Stimulated activated CD4-positive, alpha-beta T cell treated with anti-CD3 and anti-CD28 coated beads, Interleukin-12 subunit alpha, Interleukin-12 subunit beta, amount 100 ng/mL, for 24 hours (primary cell): ENCODE measurements around the gene RNASE7.

Source experiments
- DNase-seq, 2 experiments: peaks; one replicate each; pipeline ENCODE4 v3.0.0-alpha.2; 2020; ENCODE audit warnings: low read depth in 2 of 2

Gene RNASE7

DNA sequence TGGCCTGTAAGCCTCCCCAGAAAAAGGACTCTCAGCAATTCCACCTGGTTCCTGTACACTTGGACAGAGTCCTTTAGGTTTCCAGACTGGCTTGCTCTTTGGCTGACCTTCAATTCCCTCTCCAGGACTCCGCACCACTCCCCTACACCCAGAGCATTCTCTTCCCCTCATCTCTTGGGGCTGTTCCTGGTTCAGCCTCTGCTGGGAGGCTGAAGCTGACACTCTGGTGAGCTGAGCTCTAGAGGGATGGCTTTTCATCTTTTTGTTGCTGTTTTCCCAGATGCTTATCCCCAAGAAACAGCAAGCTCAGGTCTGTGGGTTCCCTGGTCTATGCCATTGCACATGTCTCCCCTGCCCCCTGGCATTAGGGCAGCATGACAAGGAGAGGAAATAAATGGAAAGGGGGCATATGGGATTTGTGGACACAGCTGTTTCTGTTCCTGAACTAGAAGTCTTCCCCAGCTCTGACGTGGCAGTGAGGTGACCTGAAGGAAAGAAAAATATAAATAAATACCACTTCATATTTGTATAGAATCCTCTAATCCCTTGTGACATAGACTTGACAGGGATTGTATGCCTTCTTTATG is 1.3 kb downstream of the RNASE7 start:
- no peak for DNase-seq

GRCh38 chr14:21043974-21044618 is 1.9 kb downstream of the RNASE7 start:
- DNase-seq, result no peak

DNA sequence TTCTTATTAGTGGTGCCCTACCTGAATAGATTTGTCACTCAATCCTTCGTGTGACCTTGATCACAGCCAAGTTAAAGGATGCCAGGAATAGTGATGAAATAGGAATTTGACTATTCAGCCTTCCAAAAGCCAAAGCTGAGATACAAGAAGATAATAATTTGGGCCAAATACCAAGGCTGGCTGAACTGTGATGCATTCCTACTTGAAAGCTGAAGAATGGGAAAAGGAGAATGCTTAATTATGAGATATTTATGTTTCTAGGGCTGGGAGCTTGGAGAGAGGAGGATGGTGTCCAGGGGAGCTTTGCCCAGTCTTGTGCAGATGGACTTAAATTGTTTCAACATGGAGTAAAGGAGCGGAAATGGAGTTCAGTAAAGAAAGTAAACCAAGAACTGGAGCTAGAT is 5.2 kb downstream of the RNASE7 start:
- no peak for DNase-seq

DNA sequence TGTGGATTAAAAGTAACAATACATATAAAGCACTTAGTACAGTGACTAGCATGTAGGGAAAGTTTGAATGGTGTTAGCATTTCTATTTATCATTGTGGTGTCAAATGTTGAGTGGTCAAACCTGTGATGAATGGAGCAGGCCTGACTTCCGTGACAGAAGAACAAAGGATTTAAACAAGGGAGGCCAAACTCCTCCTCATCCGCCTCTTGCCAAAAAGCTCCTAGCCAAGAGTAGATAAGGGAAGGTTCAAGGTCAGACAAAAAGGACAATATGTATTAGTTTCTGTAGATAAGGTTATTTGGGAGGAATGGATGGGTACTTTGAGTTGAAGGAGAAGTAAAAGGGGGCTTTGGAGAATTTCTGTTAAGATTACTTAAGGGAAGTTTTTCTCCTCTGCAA is 6.5 kb downstream of the RNASE7 start:
- no peak for DNase-seq

DNA sequence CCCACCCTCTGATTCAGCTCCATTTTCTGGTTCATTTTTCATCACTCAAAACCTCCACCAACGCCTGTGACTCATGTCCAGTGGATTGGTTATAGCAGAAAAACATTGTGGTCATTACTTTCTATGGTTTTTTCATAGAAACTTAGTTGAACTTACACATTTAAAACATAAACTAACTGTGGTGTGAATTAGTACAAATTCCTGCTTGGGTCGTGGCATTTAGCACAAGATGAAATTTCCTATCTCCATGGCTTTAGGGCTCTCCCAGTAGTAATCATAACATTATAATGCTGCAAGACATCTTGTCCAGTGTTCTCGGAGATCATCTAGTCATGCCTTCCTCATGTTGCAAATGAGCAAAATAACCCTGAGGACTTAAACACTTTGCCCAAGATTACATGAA is 7.1 kb downstream of the RNASE7 start:
- no peak for DNase-seq

GRCh38 chr14:21050597-21050996 is 8.4 kb downstream of the RNASE7 start:
- DNase-seq, result no peak

GRCh38 chr14:21053184-21054122 is 11.3 kb downstream of the RNASE7 start:
- DNase-seq, result no peak

- DNase-seq, result no peak
These were observed 12.1 kb downstream of the RNASE7 start for GRCh38 chr14:21054123-21054767.

DNA sequence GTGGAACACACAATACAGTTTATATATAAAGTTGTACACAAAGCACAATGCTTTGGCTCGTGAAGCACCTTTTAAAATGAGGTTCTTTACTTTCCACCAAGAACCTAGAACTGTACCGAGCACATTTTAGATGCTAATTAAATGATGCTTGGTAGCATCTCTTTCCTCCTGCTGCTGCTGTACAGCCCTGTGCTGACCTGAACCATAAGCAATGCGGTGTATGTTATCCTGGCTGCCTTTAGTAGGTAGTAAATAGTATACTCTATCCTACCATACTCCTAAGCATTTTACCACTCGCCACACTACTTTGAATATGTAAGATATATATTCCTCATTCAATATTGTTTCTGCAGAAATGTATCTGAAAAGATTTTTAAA is 12.6 kb downstream of the RNASE7 start:
- no peak for DNase-seq

GRCh38 chr14:21055432-21056117 is 13.4 kb downstream of the RNASE7 start:
- no peak for DNase-seq

GRCh38 chr14:21056520-21057163 is 14.5 kb downstream of the RNASE7 start:
- no peak for DNase-seq

DNA sequence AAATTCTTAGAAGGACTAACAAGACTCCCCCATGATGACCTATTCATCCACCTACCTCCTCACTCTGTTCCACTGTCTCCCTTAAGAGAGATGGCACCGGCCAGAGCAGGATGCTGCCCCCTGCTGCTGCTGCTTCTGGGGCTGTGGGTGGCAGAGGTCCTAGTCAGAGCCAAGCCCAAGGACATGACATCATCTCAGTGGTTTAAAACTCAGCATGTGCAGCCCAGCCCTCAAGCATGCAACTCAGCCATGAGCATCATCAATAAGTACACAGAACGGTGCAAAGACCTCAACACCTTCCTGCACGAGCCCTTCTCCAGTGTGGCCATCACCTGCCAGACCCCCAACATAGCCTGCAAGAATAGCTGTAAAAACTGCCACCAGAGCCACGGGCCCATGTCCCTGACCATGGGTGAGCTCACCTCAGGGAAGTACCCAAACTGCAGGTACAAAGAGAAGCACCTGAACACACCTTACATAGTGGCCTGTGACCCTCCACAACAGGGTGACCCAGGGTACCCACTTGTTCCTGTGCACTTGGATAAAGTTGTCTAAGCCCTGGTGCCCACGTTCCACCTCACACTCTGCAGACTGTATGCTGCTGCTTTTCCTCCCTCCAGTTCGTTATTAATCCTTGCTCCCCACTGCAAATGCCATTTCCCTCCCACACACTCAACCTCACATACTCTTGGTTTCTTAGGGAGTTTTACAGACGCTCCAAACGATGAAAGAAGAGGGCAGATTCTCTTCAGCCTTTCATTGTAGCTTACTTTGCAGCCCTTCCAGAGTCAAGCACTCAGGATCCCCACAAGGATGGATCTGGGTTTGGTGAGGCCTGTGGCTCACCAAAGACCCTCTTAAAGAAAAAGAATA is 15.9 kb downstream of the RNASE7 start, which contains the start of gene RNASE8:
RNASE8 (plus strand) TSS at position 20 of the 873 bp plus-strand sequence; CDS start at position 91, 71 bp downstream.
- no peak for DNase-seq

GRCh38 chr14:21058903-21059302 is 16.7 kb downstream of the RNASE7 start:
- no peak for DNase-seq

DNA sequence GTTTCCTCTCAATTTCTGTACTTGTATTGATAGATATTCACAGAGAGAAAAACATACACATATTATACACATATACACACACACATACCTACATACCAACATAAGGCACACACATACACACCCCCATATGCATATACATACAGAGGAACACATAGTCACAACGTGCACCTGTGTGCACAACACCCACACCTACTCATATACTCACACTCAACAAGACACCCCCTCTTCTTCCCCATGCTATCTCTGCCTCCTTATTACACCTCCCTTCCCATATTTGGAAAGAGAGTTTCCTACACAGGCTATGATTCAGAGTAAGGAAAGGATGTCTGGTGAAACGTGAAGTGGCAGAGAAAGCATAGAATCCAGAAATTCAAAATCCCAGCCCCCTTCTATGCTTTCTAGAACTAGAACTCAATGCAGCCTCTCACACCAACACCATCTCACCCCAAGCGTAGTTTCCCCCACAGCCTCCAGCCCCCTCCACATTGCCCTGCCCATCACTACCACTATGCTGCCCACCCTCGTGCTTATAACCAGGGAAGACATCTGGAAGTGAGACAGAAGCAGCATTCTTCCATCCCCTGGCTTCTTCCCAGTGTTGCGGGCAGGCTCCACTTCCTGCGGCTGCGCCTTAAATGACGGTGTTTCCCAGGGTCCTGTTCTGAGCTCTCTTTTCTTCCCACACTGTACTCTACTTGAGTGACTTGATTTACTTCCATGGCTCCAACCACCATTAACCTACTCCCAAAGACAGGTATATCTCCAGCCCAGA is 17.9 kb downstream of the RNASE7 start:
- DNase-seq, result no peak

DNA sequence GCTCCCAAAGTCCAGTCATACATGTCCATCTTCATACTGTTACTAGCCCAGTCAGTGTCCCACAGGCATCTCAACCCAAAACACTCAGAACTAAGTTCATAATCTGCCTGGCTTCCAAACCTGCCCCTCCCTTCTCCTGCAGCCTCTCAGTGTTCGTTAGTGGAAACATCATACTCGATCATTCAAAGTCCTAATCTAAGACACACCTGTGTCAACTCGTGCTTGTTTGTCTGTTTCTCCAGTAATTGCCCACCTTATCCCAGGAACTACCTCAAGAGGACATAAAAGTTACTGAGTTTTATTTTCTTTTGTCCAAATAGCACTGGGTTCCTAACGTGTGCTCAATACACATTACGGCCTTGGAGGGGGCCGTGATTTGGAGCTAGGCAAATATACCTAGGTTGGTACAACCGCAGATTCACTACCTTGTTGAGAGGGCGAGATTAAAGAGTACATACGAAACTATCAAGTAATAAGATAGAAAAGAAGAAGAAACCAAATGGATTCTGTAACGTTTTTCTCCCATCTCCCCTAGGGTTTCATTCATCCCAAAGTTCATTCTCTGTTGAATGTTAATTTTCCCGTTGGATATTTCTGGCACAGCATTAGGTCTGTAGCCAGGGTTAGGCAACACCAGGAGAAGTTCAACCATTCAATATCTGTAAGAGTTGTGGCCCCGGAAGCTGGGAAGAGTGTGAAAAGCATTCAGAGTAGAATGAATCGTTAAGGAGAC is 18.6 kb downstream of the RNASE7 start:
- DNase-seq, result no peak

DNA sequence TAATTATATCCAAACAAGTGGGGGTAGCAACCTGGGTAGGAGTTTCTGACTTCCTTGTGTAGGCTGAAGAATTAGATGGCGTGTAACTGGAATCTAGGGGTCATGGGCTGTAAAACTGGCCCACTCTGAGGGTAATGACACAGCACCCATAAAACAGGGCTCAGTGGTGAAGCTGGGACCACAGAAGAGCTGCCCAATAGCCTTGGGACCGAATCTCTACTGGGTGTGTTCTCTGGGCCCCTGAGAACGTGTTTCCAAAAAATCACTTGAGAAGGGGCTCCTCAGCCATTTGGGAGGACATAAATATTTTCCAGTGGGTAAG is 19.1 kb downstream of the RNASE7 start:
- no peak for DNase-seq

DNA sequence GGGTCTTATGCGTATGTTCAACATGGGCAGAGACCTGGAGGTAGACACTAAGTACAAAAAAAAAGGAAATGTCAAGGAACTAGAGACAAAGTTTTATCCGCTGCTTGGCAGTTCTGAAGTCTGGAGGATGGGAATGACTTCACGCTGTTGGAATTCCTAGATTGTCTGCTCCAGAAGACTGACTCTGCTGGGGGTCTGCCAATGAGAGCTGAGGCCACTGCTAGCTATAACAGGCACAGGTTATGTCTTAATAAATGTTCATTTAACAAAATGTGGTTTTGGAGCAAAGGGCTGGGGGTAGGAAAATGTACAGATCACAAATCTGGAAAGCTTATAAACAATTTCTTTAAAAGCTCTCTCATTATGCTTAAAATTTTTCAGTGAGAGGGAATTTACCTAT is 21.3 kb downstream of the RNASE7 start:
- no peak for DNase-seq

DNA sequence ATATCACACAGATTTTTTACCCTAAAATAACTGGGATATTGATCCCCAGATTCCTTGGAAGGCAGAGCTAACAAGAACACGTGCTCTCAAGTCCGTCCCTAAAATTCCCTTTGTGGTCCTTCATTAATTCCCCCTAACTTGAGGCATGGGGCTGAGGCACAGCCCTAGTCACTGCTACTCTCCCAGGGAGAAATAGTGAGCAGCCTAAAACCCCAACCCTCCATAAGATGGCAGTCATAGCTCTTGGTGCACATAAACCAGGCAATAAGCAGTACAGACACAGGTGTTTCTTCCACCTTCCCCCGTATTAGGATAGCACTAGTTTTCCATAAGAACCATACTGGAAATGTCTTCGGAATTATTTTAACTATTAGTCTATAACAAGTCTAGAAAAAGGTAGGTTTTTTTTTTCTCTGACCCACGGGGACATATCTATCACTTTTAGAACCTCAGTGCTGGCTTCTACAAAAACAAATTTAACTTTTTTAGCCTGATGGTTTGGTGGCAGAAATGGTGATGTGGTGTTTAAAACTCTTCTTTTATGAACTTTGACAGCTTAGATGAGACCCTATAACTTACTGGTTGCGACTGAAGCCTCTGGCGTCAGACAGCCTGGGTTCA is 24.8 kb downstream of the RNASE7 start:
- DNase-seq, result no peak
